ENCODE results near the gene ABL1.

GRCh38 chr9:130908146-130908877 is 73.3 kb downstream of the ABL1 start:
- TF ChIP-seq POLR2A (IDR thresholded peaks at IDR 0.05): no peak
- TF ChIP-seq CTCF (IDR thresholded peaks at IDR 0.05 in 8 of 11, conservative IDR thresholded peaks at IDR 0.05 in 3 of 11): no peak
- TF ChIP-seq POLR2AphosphoS5 (IDR thresholded peaks at IDR 0.05): no peak
